Placental epithelial cell (primary cell): ENCODE measurements around the gene SSB. TPM values are rescaled to one million over a fixed set of nuclear protein-coding genes. Genes with fewer than 3 reads are reported as not detected.

Source experiments
- total RNA-seq: library from RNA; depleted of rRNA; stranded (reverse); fragments of >200 nt; gene quantifications from 2 replicates; pipeline ENCODE4 v1.2.3, GENCODE V29; 2012

SSB gene
- 38.8 and 54.6 TPM in 2 replicates for total RNA-seq

DNA sequence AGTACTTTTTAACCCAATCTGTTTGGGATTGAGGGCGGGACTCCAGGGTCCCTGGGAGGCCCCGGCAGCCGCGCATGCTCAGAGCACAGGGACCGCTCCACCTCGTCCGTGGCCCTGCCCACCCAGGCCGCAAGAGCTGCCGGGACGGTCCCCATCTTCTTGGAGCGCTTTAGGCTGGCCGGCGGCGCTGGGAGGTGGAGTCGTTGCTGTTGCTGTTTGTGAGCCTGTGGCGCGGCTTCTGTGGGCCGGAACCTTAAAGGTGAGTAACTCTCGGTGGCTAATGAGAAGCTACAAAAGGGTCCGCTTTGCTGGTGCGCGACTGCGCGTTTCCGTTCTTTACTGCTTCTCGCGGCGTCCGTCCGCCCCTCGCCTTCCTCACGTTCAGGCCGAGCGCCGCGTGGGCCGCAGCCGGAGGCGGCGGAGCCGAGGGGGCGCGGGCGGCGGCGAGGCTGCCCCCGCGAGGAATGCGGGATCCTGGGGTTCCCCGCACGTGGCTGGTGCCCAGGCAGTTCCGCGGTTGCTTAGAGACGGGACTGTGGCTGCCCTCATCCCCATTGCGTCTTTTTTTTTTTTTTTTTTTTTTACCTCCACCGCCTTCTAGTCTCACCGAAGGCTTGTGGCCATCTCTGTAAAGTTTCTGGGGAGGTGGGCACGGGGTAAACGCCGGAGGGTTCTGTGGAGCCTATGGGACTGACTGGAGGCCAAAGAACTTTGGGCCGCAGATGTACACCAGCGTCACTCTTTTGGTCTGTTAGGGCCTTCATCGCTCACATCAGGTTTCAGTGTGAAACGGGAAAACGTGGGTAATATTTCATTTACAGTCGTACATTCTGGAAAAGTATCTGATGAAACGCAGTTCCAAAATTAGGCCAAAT, at the start of gene SSB:
Gene SSB (plus strand): TSS at position 154 of the 875 bp plus-strand sequence. CDS start 2,090 bp downstream, outside the sequence.

DNA sequence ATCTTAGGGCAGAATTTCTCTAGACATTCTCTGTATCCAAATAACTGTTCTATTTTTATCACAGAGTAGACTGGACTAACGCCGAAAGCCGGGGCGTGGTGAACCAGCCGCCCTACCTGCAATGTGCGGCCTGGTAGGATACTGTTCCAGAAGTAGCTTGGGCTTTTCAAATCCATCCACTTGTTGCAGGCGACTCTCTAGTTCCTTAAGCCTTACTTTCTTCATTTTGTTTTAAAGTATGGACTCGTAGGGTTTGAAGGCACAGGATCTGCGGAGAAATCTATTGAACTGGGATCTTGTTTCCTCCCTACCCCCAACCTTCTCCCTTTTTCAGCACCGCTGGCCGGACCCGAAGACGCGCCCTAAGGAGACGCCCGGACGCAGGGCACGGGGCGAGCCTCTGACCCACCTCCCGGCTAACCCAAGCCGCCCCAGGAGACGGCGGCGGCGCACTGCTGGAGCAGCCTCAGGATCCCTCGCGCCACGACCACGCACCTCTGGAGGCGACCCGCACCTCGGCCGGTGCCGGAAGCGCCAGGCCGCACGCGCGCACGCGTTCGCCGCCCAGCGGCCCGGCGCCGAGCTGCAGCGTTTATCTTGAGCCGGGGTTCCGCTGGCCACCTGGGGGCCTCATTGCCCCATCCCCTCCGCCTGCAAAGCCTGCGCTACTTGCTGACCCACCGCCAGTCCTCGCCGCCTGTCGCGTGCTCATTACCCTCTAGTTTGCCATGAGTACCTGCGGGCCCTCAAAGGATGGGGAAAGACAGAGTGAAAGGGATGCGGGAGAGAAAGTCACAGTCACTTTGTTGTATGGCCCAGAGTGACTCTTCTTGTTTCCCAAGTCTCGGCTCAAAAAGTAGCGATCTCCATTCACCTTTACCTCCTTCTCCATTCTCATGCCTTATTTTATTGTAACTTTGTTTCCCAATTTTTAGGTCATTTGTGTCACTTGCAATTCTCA, 26.0 kb downstream of the SSB start, which contains the start of gene METTL5:
Gene METTL5 (minus strand): TSS at position 533 of the 961 bp plus-strand sequence. CDS start 308 bp downstream, at position 225.

DNA sequence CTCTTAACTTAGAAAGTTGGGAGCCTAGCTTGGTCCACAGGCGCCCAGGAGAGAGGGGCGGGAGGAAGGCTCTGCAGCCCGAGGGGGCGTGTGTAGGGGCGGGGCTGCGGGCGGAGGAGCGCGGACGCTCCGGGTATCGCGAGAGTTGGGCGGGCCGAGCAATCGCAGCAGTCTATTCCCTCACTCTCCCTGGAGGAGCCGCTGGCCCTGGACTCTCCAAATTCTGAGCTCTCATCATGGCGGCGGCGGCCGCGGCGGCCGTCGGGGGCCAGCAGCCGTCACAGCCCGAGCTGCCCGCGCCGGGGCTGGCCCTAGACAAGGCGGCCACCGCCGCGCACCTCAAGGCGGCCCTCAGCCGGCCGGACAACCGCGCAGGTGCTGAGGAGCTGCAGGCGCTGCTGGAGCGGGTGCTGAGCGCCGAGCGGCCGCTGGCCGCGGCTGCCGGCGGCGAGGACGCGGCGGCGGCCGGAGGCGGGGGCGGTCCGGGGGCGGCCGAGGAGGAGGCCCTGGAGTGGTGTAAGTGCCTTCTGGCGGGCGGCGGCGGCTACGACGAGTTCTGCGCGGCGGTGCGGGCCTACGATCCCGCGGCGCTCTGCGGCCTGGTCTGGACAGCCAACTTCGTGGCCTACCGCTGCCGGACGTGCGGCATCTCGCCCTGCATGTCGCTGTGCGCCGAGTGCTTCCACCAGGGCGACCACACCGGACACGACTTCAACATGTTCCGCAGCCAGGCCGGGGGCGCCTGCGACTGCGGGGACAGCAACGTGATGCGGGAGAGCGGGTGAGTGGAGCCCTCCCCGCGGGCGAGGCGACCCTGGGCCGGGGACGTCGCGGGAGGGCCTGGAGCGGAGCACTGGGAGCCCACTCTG, 28.8 kb downstream of the SSB start, which contains the start of gene UBR3:
Gene UBR3 (plus strand): TSS at position 183 of the 869 bp plus-strand sequence. CDS start 54 bp downstream, at position 237.

Other genes with a start within 250 kb of the SSB start
- 16.1 and 27.3 TPM in 2 replicates for gene FASTKD1, start 225.0 kb upstream of the SSB start, total RNA-seq
- gene PPIG, start 214.5 kb upstream of the SSB start, total RNA-seq: 21.6 and 23.4 TPM in 2 replicates
- gene CFAP210, start 104.5 kb upstream of the SSB start, total RNA-seq: not detected in 2 replicates
- gene PHOSPHO2, start 104.4 kb upstream of the SSB start, total RNA-seq: 1.2 and 1.3 TPM in 2 replicates
- 0.22 and 1.2 TPM in 2 replicates for gene KLHL23, start 65.0 kb upstream of the SSB start, total RNA-seq
- gene METTL5, start 26.0 kb downstream of the SSB start, total RNA-seq: 21.6 and 35.6 TPM in 2 replicates
- gene UBR3, start 28.6 kb downstream of the SSB start, total RNA-seq: 31.0 and 31.7 TPM in 2 replicates